Mesendoderm (in vitro differentiated cells): Measurements from ENCODE around the gene CLIP4.

Experiments
- DNase-seq: peaks from one replicate; pipeline ENCODE4 v3.0.0; 2013
- H2AK5ac ChIP-seq: 2 replicates; pipeline ENCODE4 v1.6.1; 2013; ENCODE audit warnings: low read length, inconsistent platforms
- H2BK120ac ChIP-seq: 2 replicates; pipeline ENCODE4 v1.6.1; 2013; ENCODE audit warnings: low read depth, mild to moderate bottlenecking, low read length, moderate library complexity, mixed read lengths
- H2BK15ac ChIP-seq: replicated peaks from 2 replicates; pipeline ENCODE4 v1.6.1; 2013; ENCODE audit warnings: low read depth, mild to moderate bottlenecking, moderate library complexity
- H2BK5ac ChIP-seq: 2 replicates; pipeline ENCODE4 v1.6.1; 2013; ENCODE audit warnings: low read length, inconsistent platforms
- H3K18ac ChIP-seq: 2 replicates; pipeline ENCODE4 v1.6.1; 2013; ENCODE audit warnings: mild to moderate bottlenecking, low read length, mixed read lengths
- H3K23ac ChIP-seq: one replicate; pipeline ENCODE4 v1.6.1; 2013; ENCODE audit warnings: low read length
- H3K27ac ChIP-seq: 2 replicates; pipeline ENCODE4 v1.5.1; 2013; ENCODE audit warnings: low read depth, mild to moderate bottlenecking, inconsistent platforms, low read length, moderate library complexity
- H3K27me3 ChIP-seq: 2 replicates; pipeline ENCODE4 v1.6.1; 2013; ENCODE audit warnings: low read length, control low read depth, mild to moderate bottlenecking, inconsistent platforms; ENCODE audit not compliant: insufficient read depth, poor library complexity
- H3K36me3 ChIP-seq: 2 replicates; pipeline ENCODE4 v1.6.1; 2013; ENCODE audit warnings: low read length, inconsistent platforms; ENCODE audit not compliant: control insufficient read depth, insufficient read depth
- H3K4ac ChIP-seq: one replicate; pipeline ENCODE4 v1.6.1; 2013; ENCODE audit warnings: low read depth, mild to moderate bottlenecking, low read length, moderate library complexity
- H3K4me1 ChIP-seq: 2 replicates; pipeline ENCODE4 v1.6.1; 2013; ENCODE audit warnings: low read depth, low read length, inconsistent platforms; ENCODE audit not compliant: control insufficient read depth
- H3K4me2 ChIP-seq: 2 replicates; pipeline ENCODE4 v1.6.1; 2013; ENCODE audit warnings: low read length
- H3K4me3 ChIP-seq: 2 replicates; pipeline ENCODE4 v1.5.1; 2013; ENCODE audit warnings: mild to moderate bottlenecking, low read length
- H3K56ac ChIP-seq: one replicate; pipeline ENCODE4 v1.6.1; 2013; ENCODE audit warnings: low read length
- H3K79me1 ChIP-seq: 2 replicates; pipeline ENCODE4 v1.6.1; 2013; ENCODE audit warnings: low read length, inconsistent platforms
- H3K79me2 ChIP-seq: 2 replicates; pipeline ENCODE4 v1.6.1; 2013; ENCODE audit warnings: mild to moderate bottlenecking, low read length; ENCODE audit not compliant: control insufficient read depth, insufficient read depth
- H3K9ac ChIP-seq: 2 replicates; pipeline ENCODE4 v1.6.1; 2013; ENCODE audit warnings: low read length, inconsistent platforms
- H4K5ac ChIP-seq: one replicate; pipeline ENCODE4 v1.6.1; 2013; ENCODE audit warnings: low read length
- H4K8ac ChIP-seq: one replicate; pipeline ENCODE4 v1.6.1; 2013; ENCODE audit warnings: low read depth, mild to moderate bottlenecking, control low read depth, low read length, moderate library complexity
- WGBS: extraction: QIAGEN DNeasy Blood & Tissue Kit; methylation state at CpG from one replicate; pipeline ENCODE4 v1.1.7; 2013; ENCODE audit warnings: low lambda C conversion rate, missing lambda C conversion rate; ENCODE audit not compliant: insufficient coverage; ENCODE audit errors: extremely low coverage; 5-methylcytosine and 5-hydroxymethylcytosine counted together

Gene CLIP4

DNA sequence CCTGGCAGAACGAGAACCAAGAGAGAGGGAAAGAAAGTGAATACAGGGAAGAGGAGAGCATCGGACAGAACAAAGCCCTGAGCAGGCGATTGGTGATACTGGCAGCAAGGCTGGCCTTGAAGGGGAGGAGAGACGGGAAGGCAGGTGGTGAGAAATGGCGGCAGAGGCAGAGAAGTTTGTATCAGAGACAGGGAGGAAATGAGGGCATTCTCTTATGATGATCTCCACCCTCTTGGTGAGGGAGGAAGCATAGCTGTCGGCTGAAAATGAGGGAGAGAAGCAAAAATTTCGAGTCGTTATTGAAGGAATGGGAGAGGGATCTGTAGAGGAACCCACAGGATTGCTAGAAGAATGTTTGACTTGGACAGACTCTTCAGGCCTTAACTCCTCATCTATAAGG, 80.6 kb downstream of the CLIP4 start:
- H3K4me2 ChIP-seq: no peak overlapping the region
- WGBS: no CpG with 5 or more reads among the region's 8 CpGs
- DNase-seq: no peak

DNA sequence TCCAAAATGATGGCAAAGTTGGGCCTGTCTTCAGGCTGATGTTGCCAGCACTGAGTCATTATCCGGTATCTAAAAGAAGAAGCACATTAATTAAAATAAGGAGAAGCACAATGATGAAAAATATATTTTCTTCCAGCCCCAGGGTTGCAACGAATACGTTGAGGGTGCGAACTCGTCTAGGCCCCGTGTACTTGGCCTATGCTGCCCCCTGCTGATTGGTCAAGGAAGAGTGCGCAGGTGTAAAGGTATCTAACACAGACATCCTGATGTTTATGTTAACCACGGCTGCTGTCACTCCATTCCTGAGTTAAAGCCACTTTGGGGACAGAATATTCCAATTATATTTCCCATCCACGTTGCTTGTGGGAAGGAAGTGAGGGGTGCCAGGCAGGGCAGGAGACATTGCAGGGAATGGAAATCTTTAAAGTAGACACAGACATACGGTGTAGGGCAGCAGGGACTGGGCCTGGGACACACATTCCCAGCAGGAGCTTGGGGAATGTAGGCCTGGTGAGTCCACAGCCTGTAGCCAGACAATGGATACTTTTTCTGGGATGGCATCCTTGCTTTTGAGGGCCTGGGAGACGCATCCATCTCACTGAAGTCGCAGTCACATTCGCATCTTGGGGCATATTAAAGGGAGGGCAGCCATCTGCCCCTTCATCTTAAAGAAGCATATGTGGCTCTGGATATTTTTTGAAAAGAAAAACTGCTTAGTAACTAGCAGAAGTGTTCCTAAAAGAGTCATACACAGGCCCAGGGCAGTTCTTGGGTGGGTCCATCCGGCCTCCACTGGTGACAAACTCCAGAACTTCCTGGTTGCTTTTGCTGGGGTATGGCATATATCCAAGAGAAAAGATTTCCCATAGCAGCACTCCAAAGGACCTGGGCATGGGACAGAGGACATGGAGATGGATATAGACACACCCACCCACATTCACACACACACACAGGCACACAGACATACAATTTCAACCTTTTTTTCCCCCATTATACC, 81.9 kb downstream of the CLIP4 start:
- no CpG with 5 or more reads among the region's 14 CpGs for WGBS
- H2BK5ac ChIP-seq: no peak overlapping the region
- peak; percentile 77 for DNase-seq
- no peaks in the 10 kb centered on the region for H3K79me1 ChIP-seq
- no peak overlapping the region for H2AK5ac ChIP-seq
- no peak overlapping the region for H3K4me2 ChIP-seq
- H2BK120ac ChIP-seq: no peak overlapping the region
- H3K36me3 ChIP-seq: no peaks in the 10 kb centered on the region
- H3K27me3 ChIP-seq: peaks cover 1% of the 10 kb centered on the region
- no peak overlapping the region for H4K8ac ChIP-seq
- no peak overlapping the region for H3K23ac ChIP-seq
- no peak overlapping the region for H2BK15ac ChIP-seq
- no peak overlapping the region for H3K4ac ChIP-seq
- no peak overlapping the region for H3K9ac ChIP-seq
- no peak overlapping the region for H3K27ac ChIP-seq
- no peak overlapping the region for H3K18ac ChIP-seq
- peaks cover 2% of the 10 kb centered on the region for H3K4me1 ChIP-seq
- no peak overlapping the region for H3K4me3 ChIP-seq
- no peaks in the 10 kb centered on the region for H3K79me2 ChIP-seq
- no peak overlapping the region for H3K56ac ChIP-seq
- H4K5ac ChIP-seq: no peak overlapping the region

More for the DNA sequence above, 80.6 kb downstream of the CLIP4 start:
- no peak overlapping the region for H3K23ac ChIP-seq
- H4K5ac ChIP-seq: no peak overlapping the region
- no peak overlapping the region for H4K8ac ChIP-seq
- H2BK120ac ChIP-seq: no peak overlapping the region
- H3K4me3 ChIP-seq: no peak overlapping the region
- no peaks in the 10 kb centered on the region for H3K36me3 ChIP-seq
- H2BK15ac ChIP-seq: no peak overlapping the region
- H3K4ac ChIP-seq: no peak overlapping the region
- no peak overlapping the region for H2BK5ac ChIP-seq
- no peak overlapping the region for H3K27ac ChIP-seq
- no peak overlapping the region for H3K9ac ChIP-seq
- H3K18ac ChIP-seq: no peak overlapping the region
- H3K4me1 ChIP-seq: no peaks in the 10 kb centered on the region
- H2AK5ac ChIP-seq: no peak overlapping the region
- H3K56ac ChIP-seq: no peak overlapping the region
- H3K79me2 ChIP-seq: no peaks in the 10 kb centered on the region
- H3K27me3 ChIP-seq: peaks cover 1% of the 10 kb centered on the region
- H3K79me1 ChIP-seq: no peaks in the 10 kb centered on the region

DNA sequence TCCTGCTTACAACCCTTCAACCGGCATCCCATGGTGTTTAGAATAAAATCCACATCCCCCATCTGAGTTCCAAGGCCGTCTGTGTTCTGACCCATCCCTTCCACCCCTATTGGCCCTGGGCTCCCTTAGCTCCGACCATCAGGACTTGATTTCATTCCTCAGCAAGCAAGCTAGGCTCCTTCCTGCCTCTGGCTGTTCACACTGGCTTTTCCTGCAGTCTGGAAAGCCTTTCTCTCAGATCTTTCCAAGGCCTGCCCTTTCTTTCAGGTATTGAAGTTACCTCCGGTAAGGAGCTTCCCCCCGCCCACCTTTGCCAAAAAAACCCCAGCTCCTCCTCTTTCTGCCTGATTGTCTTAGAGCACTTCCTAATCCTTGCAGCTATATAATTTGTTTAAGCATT, 86.8 kb downstream of the CLIP4 start:
- Histone ChIP-seq H4K5ac (no peak overlapping the region), H3K4me3 (no peak overlapping the region), H2BK15ac (no peak overlapping the region), H3K9ac (no peak overlapping the region), H3K18ac (no peak overlapping the region), H3K4ac (no peak overlapping the region), H3K23ac (no peak overlapping the region), H3K79me1 (no peaks in the 10 kb centered on the region), H3K56ac (no peak overlapping the region), H3K4me1 (peaks cover 2% of the 10 kb centered on the region), H3K36me3 (no peaks in the 10 kb centered on the region), H3K27ac (no peak overlapping the region), H2AK5ac (no peak overlapping the region), H3K79me2 (no peaks in the 10 kb centered on the region), H3K4me2 (no peak overlapping the region), H2BK120ac (no peak overlapping the region), H2BK5ac (no peak overlapping the region), H4K8ac (no peak overlapping the region), H3K27me3 (no peaks in the 10 kb centered on the region)
- DNase-seq: peak; percentile 88
- WGBS: no CpG with 5 or more reads among the region's 5 CpGs

DNA sequence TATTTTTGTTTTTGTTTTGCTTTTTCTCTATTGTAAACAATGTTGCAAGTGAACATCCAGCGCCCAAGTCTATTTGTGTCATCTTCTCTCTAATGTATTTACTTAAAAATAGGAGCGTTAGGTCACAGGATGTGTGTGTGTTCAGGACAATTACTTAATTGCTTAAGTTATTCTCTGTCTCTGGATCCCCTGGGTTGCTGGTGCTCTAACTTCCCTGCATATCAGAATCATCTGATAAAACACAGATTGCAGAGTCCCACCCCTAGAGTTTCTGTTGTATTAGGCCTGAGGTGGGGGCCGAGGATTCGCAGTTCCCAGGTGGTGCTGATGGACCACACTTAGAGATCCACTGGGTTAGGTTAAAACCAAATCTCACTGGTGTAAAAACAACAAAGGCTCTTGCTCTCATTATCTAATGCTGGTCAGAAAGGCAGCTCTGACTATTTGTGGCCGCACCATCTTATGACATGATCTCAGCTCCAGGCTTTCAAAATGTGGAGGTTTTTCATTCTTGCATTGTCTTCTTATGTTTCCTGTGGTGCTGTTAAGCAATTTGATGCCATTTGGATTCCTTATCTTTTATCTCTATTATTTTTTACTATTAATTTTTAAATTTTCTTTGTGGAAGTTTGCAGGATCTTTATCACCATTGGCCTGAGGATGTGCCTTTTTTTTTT, 87.7 kb downstream of the CLIP4 start:
- peak; percentile 78 for DNase-seq

DNA sequence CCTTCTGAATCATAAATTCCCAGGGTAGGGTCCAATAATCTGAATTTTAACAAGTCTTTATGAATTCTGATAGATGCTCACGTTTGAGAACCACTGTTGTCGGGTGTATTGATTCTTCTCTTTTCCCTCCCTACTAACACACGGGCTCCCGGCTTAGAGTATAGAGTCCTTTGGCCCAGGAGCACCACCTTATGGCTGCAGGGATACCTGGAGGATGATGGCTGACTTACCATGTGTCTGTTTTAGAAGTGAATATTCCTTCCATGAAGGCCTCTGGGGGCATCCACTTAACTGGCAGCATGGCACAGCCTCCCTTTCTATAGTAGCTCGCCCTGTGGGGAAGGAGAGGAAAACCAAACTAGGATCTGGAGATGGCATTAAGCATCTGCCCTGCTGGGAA, 91.7 kb downstream of the CLIP4 start:
- Histone ChIP-seq H3K4me3 (no peak overlapping the region), H3K4ac (no peak overlapping the region), H2BK120ac (no peak overlapping the region), H3K4me1 (peaks cover under 1% of the 10 kb centered on the region), H3K56ac (no peak overlapping the region), H4K8ac (no peak overlapping the region), H3K79me2 (no peaks in the 10 kb centered on the region), H2BK15ac (no peak overlapping the region), H3K79me1 (no peaks in the 10 kb centered on the region), H3K23ac (no peak overlapping the region), H2AK5ac (no peak overlapping the region), H3K36me3 (no peaks in the 10 kb centered on the region), H3K9ac (no peak overlapping the region), H2BK5ac (no peak overlapping the region), H3K27me3 (no peaks in the 10 kb centered on the region), H3K27ac (no peak overlapping the region), H4K5ac (no peak overlapping the region), H3K18ac (no peak overlapping the region), H3K4me2 (no peak overlapping the region)
- peak; percentile 34 for DNase-seq
- no CpG with 5 or more reads among the region's 5 CpGs for WGBS

More for the DNA sequence above, 87.7 kb downstream of the CLIP4 start:
- no peak overlapping the region for H3K56ac ChIP-seq
- H3K4me2 ChIP-seq: no peak overlapping the region
- H3K9ac ChIP-seq: no peak overlapping the region
- H3K4me1 ChIP-seq: peaks cover 2% of the 10 kb centered on the region
- H3K36me3 ChIP-seq: no peaks in the 10 kb centered on the region
- H4K8ac ChIP-seq: no peak overlapping the region
- H2BK120ac ChIP-seq: no peak overlapping the region
- H3K18ac ChIP-seq: no peak overlapping the region
- no peaks in the 10 kb centered on the region for H3K79me1 ChIP-seq
- no peaks in the 10 kb centered on the region for H3K27me3 ChIP-seq
- H2BK5ac ChIP-seq: no peak overlapping the region
- no peak overlapping the region for H3K27ac ChIP-seq
- no peak overlapping the region for H2AK5ac ChIP-seq
- no peak overlapping the region for H3K4ac ChIP-seq
- H3K4me3 ChIP-seq: no peak overlapping the region
- H3K79me2 ChIP-seq: no peaks in the 10 kb centered on the region
- no peak overlapping the region for H3K23ac ChIP-seq
- no CpG with 5 or more reads among the region's 5 CpGs for WGBS
- no peak overlapping the region for H4K5ac ChIP-seq
- no peak overlapping the region for H2BK15ac ChIP-seq
